Measurements from ENCODE around the gene ZNF135.

Gene ZNF135

DNA sequence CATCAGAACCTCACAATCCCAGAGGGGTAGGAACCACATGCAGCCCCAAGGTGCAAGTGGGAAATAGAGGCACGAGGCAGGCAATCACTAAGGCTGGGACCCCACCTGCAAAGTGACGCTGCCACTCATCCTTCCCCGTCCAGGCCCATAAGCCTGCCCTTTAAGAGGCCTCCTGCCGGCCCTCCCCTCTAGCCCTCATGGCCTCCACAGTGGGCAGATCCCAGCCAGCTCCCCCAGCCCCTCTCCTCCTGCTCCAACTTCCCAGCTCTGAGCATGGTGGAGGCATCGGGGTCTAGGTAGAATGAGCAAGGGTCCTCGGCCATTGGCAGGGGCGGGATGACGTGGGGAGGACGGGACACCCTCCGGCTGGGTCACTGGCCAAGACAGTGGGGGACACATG lies 36.2 kb downstream of the ZNF135 start:
- DNase-seq: no peak

DNA sequence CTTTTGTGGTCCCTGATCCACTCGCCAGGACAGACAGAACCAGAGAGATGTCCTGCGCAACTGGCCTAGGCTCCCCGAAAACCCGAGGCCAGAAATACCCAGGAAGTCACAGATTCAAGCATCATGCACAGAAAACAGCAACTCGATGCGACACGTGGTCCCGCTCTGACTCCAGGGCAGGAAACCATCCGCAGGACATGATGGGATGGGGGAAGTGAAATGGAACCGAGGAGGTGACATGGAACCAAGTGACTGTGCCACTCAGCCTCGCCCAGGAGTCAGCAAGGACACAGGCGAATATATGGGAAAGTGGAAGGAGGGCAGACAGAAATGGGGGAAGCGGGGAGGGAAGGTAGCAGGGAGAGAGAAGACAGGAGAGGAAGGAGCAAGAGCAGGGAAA lies 37.8 kb downstream of the ZNF135 start:
- no peak for DNase-seq

DNA sequence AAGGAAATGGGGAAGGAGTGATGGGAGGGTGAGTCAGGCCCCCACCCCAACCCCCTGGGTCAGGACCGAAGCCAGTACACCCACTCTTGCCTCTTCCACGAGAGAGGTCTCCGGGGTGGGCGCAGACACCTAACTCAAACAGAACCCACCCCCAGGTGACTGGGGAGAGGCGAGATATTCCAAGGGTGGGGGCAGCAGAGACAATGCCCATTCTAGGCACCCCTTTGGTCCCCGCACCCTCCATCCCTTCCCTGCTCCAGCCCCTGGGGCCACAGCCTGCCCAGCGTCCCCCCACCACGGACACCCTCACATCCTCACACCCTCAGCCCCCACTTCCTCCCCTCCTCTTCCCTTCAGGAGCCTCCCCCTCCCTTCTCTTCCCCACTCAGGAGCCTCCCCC lies 38.3 kb downstream of the ZNF135 start:
- DNase-seq: no peak

- peak; percentile 97 for DNase-seq
These were observed 38.9 kb downstream of the ZNF135 start, which contains the start of gene ZSCAN18 for GRCh38 chr19:58097781-58098681. Gene ZSCAN18, minus strand, starts transcription at chr19:58098231. Its CDS starts 7,964 bp downstream, at chr19:58090267.

- no peak for DNase-seq
These were observed 39.6 kb downstream of the ZNF135 start for GRCh38 chr19:58098682-58098998.

GRCh38 chr19:58107778-58108545 lies 48.9 kb downstream of the ZNF135 start:
- no peak for DNase-seq

GRCh38 chr19:58108546-58108817 lies 49.4 kb downstream of the ZNF135 start:
- DNase-seq: no peak

DNA sequence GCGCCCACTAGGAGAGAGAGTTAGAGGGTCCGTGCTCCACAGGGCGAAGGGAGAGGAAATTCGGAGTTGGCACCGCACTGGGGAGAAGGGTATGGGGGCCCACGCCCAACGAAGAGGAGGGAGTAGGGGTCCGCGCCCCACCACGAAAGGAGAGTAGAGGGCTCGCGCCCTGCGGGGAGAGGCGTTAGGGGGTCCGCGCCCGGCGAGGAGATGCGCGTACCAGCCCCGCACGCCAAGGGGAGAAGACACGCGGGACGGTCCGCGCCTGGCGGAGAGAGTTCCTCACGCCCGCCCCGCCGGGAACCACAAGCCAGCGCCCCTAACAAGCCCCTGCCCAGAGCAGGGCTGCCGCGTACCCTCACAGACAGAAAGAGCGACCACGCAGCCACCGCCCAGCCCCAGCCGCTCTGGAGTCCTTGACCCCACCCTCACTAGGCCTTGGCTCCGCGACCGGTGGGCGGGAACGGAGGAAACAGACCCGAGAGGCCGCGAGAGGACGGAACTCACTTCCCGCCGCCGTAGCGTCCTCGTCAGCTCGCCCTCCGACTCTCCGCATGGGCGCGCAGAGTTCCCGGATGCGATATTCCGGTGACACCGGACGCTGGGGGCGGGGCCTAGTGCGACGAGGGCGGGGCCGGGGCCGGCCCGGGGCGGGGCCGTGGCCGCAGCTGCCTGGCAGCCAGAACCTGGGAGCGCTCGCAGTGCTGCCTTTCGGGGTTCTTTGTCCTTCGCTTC lies 58.9 kb downstream of the ZNF135 start:
- no peak for DNase-seq

DNA sequence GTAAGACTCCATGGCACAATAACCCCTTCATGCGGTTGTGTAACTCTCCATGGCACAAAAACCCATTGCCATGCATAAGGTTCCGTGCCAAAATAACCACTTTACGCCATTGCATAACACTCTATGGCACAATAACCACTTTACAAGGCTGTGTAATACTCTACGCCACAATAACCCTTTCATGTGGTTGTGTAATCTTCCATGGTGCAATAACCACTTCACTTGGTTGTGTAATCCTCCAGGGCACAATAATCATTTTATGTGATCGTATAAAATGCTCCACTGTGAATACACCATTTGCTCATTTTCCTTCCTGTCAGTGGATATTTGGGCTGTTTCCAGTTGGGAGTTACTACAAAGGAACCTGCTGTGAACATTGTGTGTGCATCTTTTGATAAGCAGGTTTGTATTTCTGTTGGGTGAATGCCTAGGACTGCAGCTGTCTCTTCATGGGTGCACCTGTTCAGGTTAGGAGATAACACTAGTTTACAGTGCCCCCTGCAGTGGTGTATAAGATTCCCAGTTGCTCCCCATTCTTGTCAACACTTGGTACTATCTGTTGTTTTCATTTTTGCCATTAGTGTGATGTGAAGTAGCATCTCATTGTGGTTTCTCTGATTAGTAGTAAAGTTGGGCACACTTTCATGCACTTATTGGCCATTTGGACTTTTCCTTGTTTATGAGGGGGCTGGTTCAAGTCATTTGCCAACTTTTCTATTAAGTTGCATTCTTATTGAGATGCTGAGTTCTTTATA lies 60.1 kb downstream of the ZNF135 start:
- DNase-seq: no peak

Data from activated CD4-positive, alpha-beta T cell treated with anti-CD3 and anti-CD28 coated beads for 1 hour (primary cell).